CD14-positive monocyte (primary cell): Measurements from ENCODE around the gene FAM120A. TPM values are rescaled to one million over a fixed set of nuclear protein-coding genes. Genes with fewer than 3 reads are reported as not detected.
A peak's percentile ranks its signal among the peaks of the same experiment; 100 is the strongest.

ENCODE experiments used
- DNase-seq, 3 donors: peaks; one replicate each; pipeline ENCODE4 v3.0.0-alpha.2; 2011 to 2022
- H2AFZ ChIP-seq: 2 replicates; pipeline ENCODE4 v1.6.0; 2012; ENCODE audit warnings: mild to moderate bottlenecking, low read depth, low read length, inconsistent platforms; ENCODE audit not compliant: insufficient read depth, poor library complexity, severe bottlenecking
- H3K27ac ChIP-seq, 2 donors: 1 replicate in 1 of 2; 2 replicates in 1 of 2; pipeline ENCODE4 v1.5.1; 2012 to 2013; ENCODE audit warnings: low read length in 2 of 2, control low read depth in 1 of 2, inconsistent platforms in 1 of 2, low read depth in 1 of 2, mild to moderate bottlenecking in 1 of 2
- H3K27me3 ChIP-seq, 2 donors: one replicate each; pipeline versions ENCODE4 v1.6.0 to v1.6.1; 2011 to 2013; ENCODE audit warnings: low read length in 2 of 2; ENCODE audit not compliant: control insufficient read depth in 2 of 2, insufficient read depth in 2 of 2
- H3K36me3 ChIP-seq, 2 donors: replicated peaks in 1 of 2; 1 replicate in 1 of 2; 2 replicates in 1 of 2; pipeline versions ENCODE4 v1.5.1 to v1.6.1; 2012 to 2013; ENCODE audit warnings: low read length in 2 of 2, control low read depth in 1 of 2, inconsistent platforms in 1 of 2, mild to moderate bottlenecking in 1 of 2; ENCODE audit not compliant: insufficient read depth in 2 of 2, control insufficient read depth in 1 of 2
- H3K4me1 ChIP-seq, 2 donors: 1 replicate in 1 of 2; 2 replicates in 1 of 2; pipeline versions ENCODE4 v1.5.1 to v1.6.1; 2012 to 2013; ENCODE audit warnings: low read length in 2 of 2, control low read depth in 1 of 2, inconsistent platforms in 1 of 2, mild to moderate bottlenecking in 1 of 2, moderate library complexity in 1 of 2; ENCODE audit not compliant: insufficient read depth in 2 of 2, control insufficient read depth in 1 of 2
- H3K4me2 ChIP-seq: replicated peaks from 2 replicates; pipeline ENCODE3; 2012; ENCODE audit warnings: low read length, moderate library complexity, mild to moderate bottlenecking; ENCODE audit not compliant: poor library complexity, severe bottlenecking; ENCODE audit errors: extremely low read depth
- H3K4me3 ChIP-seq, 3 experiments: fragments of 200-600 bp in 1 of 3; sonication (generic) in 1 of 3; replicated peaks in 1 of 3; 1 replicate in 2 of 3; 2 replicates in 1 of 3; pipeline ENCODE4 v1.5.1; 2011 to 2013; ENCODE audit warnings: low read length in 3 of 3, mild to moderate bottlenecking in 3 of 3, control low read depth in 2 of 3, low read depth in 2 of 3, inconsistent platforms in 1 of 3, moderate library complexity in 1 of 3
- H3K79me2 ChIP-seq: 2 replicates; pipeline ENCODE4 v1.6.0; 2012; ENCODE audit warnings: mild to moderate bottlenecking, control low read depth, inconsistent platforms, low read length, moderate library complexity; ENCODE audit not compliant: insufficient read depth
- H3K9ac ChIP-seq: 2 replicates; pipeline ENCODE4 v1.6.0; 2017; ENCODE audit warnings: low read length, mild to moderate bottlenecking; ENCODE audit not compliant: insufficient read depth, poor library complexity, severe bottlenecking
- H3K9me3 ChIP-seq, 2 donors: replicated peaks in 1 of 2; 1 replicate in 1 of 2; 2 replicates in 1 of 2; pipeline versions ENCODE4 v1.5.1 to v1.6.1; 2012 to 2013; ENCODE audit warnings: low read length in 2 of 2, control low read depth in 1 of 2; ENCODE audit not compliant: control insufficient read depth in 1 of 2, insufficient read depth in 1 of 2
- H4K20me1 ChIP-seq: 2 replicates; pipeline ENCODE4 v1.6.0; 2012; ENCODE audit warnings: mild to moderate bottlenecking, low read length, control low read depth, moderate library complexity; ENCODE audit not compliant: insufficient read depth
- H3K27ac Mint-ChIP-seq, 7 donors: one replicate each; pipeline ENCODE4 v1.8.0; 2020; ENCODE audit warnings: mild to moderate bottlenecking in 7 of 7, mixed read lengths in 7 of 7, moderate library complexity in 6 of 7, inconsistent platforms in 2 of 7
- H3K27me3 Mint-ChIP-seq, 3 donors: one replicate each; pipeline ENCODE4 v1.8.0; 2021 to 2022; ENCODE audit warnings: low read depth in 3 of 3, mild to moderate bottlenecking in 3 of 3, mixed read lengths in 3 of 3, moderate library complexity in 3 of 3, inconsistent platforms in 1 of 3
- H3K36me3 Mint-ChIP-seq, 2 donors: one replicate each; pipeline ENCODE4 v1.8.0; 2020; ENCODE audit warnings: mixed read lengths in 2 of 2, inconsistent platforms in 1 of 2, mild to moderate bottlenecking in 1 of 2
- H3K4me1 Mint-ChIP-seq: one replicate; pipeline ENCODE4 v1.8.0; 2020; ENCODE audit warnings: mild to moderate bottlenecking, mixed read lengths
- H3K4me3 Mint-ChIP-seq, 2 donors: one replicate each; pipeline ENCODE4 v1.8.0; 2020; ENCODE audit warnings: mild to moderate bottlenecking in 2 of 2, mixed read lengths in 2 of 2, moderate library complexity in 1 of 2
- H3K9me3 Mint-ChIP-seq, 7 donors: one replicate each; pipeline ENCODE4 v1.8.0; 2020 to 2022; ENCODE audit warnings: mixed read lengths in 7 of 7, mild to moderate bottlenecking in 6 of 7, moderate library complexity in 6 of 7, inconsistent platforms in 2 of 7
- WGBS: methylation state at CpG from one replicate; pipeline ENCODE4 v1.1.5; 2013; ENCODE audit warnings: missing lambda C conversion rate; ENCODE audit not compliant: insufficient coverage; 5-methylcytosine and 5-hydroxymethylcytosine counted together
- intact Hi-C, 2 donors: fragments of 100-400 bp; cut with micrococcal nuclease; formaldehyde crosslinking; loops; one replicate each; pipeline versions ENCODE4 v1.15.0 to v1.15.1; 2023
- polyA plus RNA-seq, 3 donors: library from polyadenylated mRNA; depleted of rRNA in 1 of 3; unstranded in 2 of 3; stranded (reverse) in 1 of 3; fragments of 300-500 nt in 2 of 3; fragments of >200 nt in 1 of 3; fragmentation: Illumina TruSeq in 2 of 3; gene quantifications; 1 replicate in 2 of 3; 2 replicates in 1 of 3; pipeline ENCODE4 v1.2.3, GENCODE V29; 2012 to 2021
- TF ChIP-seq, protein P1 (sequence below): fragments of 200-600 bp; IDR thresholded peaks from one replicate; pipeline ENCODE4 v1.8.0; 2022; ENCODE audit warnings: antibody characterized with exemption, mild to moderate bottlenecking

Gene FAM120A
- polyA plus RNA-seq, 3 donors: 10.4 to 76.6 (median 12.7) TPM

DNA sequence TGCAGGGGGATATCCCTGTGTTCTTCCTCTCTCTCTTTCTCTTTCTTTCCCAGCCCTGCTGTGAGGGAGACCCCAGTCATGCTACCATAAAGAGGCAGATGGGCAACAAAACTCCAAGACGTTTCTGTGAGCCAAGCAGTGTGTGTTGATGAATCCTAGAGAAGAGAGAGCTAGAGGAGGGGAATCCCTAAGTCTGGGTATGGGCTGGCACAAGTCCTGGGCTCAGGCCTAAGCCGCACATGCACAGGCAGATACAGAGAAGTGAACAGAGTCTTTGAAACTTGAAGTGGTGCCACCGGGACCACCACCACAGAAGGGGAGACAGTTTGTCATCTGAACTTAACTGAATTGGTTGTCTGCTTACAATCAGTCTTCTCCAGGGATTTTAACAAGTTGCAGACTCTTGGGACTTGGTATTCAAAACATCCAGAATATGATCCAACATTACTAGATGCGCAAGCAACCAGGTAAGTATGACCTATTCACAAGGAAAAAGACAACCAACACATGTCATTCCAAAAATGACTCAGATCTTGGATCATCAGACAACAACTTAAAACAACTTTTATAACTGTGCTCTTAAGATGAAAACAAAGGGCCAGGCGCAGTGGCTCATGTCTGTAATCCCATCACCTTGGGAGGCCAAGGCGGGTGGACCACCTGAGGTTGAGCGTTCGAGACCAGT, 10.4 kb upstream of the FAM120A start:
- WGBS: 95% methylated on average over 7 of the region's 8 CpGs
- TF ChIP-seq, protein P1, sequence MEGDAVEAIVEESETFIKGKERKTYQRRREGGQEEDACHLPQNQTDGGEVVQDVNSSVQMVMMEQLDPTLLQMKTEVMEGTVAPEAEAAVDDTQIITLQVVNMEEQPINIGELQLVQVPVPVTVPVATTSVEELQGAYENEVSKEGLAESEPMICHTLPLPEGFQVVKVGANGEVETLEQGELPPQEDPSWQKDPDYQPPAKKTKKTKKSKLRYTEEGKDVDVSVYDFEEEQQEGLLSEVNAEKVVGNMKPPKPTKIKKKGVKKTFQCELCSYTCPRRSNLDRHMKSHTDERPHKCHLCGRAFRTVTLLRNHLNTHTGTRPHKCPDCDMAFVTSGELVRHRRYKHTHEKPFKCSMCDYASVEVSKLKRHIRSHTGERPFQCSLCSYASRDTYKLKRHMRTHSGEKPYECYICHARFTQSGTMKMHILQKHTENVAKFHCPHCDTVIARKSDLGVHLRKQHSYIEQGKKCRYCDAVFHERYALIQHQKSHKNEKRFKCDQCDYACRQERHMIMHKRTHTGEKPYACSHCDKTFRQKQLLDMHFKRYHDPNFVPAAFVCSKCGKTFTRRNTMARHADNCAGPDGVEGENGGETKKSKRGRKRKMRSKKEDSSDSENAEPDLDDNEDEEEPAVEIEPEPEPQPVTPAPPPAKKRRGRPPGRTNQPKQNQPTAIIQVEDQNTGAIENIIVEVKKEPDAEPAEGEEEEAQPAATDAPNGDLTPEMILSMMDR: no peak
- Histone ChIP-seq H3K27me3 (no peaks in the 10 kb centered on the region), H3K79me2 (no peaks in the 10 kb centered on the region), H3K9me3 (no peaks in the 10 kb centered on the region), H4K20me1 (no peaks in the 10 kb centered on the region), H3K4me3 (no peak overlapping the region), H2AFZ (no peak overlapping the region), H3K36me3 (peaks cover 5 to 6% of the 10 kb centered on the region in 2 donors), H3K4me2 (no peak overlapping the region), H3K4me1 (no peaks in the 10 kb centered on the region), H3K27ac (no peak overlapping the region), H3K9ac (no peak overlapping the region)
- DNase-seq: no peak
- peaks cover 0 to 6% (median 3%) of the 10 kb centered on the region in 3 donors for H3K27me3 Mint-ChIP-seq
- H3K9me3 Mint-ChIP-seq: no peaks in the 10 kb centered on the region
- no peak overlapping the region for H3K4me3 Mint-ChIP-seq
- H3K4me1 Mint-ChIP-seq: no peaks in the 10 kb centered on the region
- intact Hi-C loops: loop anchor here in 1 of 2 donors (10.0 kb wide), 1 partner anchor 476 kb away; no protein-coding TSS in a partner anchor
- H3K36me3 Mint-ChIP-seq: peaks cover 10 to 11% of the 10 kb centered on the region in 2 donors
- peak overlapping the region in 1 of 7 donors; percentile 60 for H3K27ac Mint-ChIP-seq

DNA sequence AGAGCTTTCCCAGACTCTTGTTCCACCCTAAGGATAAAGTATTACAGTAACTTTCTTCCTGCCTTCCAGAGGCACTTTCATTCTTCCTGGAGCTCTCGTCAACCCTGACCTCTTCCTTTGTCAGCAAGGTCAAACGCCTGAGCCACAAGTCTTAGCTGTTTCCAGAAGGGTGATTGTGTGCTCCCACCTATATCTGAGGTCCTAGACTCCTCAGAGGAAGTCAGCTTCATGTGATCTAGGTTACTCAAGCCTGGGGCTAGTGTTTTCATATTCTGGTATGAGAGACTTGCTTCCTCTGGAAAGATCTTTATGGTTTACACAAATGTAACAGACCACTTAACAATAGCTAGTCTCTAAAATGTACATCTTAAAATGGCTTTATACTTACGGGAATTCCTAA, 5.4 kb upstream of the FAM120A start:
- TF ChIP-seq, protein P1: no peak
- H3K36me3 ChIP-seq: peaks cover 33 to 40% of the 10 kb centered on the region in 2 donors
- peak overlapping the region in 1 of 2 donors; percentile 11 for H3K27ac ChIP-seq
- no peaks in the 10 kb centered on the region for H3K9me3 Mint-ChIP-seq
- intact Hi-C loops: loop anchor here in 1 of 2 donors (10.0 kb wide), 1 partner anchor 481 kb away; no protein-coding TSS in a partner anchor
- peaks cover 9 to 18% of the 10 kb centered on the region in 2 donors for H3K4me1 ChIP-seq
- 73% methylated on average over 2 of the region's 3 CpGs for WGBS
- H3K4me3 Mint-ChIP-seq: no peak overlapping the region
- H3K36me3 Mint-ChIP-seq: peaks cover 32 to 46% of the 10 kb centered on the region in 2 donors
- no peaks in the 10 kb centered on the region for H4K20me1 ChIP-seq
- peaks cover 0 to 3% (median 2%) of the 10 kb centered on the region in 3 donors for H3K27me3 Mint-ChIP-seq
- no peak overlapping the region for H3K4me2 ChIP-seq
- H3K9me3 ChIP-seq: no peaks in the 10 kb centered on the region
- peaks cover 11% of the 10 kb centered on the region for H3K4me1 Mint-ChIP-seq
- H3K4me3 ChIP-seq: no peak overlapping the region
- no peak overlapping the region for H2AFZ ChIP-seq
- H3K9ac ChIP-seq: no peak overlapping the region
- peaks cover 23% of the 10 kb centered on the region for H3K79me2 ChIP-seq
- peak overlapping the region in 2 of 7 donors; percentile 46 to 57 for H3K27ac Mint-ChIP-seq
- no peaks in the 10 kb centered on the region for H3K27me3 ChIP-seq
- DNase-seq: no peak
